GM12874 (cell line): ENCODE measurements around the gene CD3G.

Experiments used
- TF ChIP-seq, protein P1 (sequence below): IDR thresholded peaks from 2 replicates; pipeline ENCODE4 v1.5.1; 2011; ENCODE audit warnings: low read depth, mild to moderate bottlenecking, control low read depth, low read length, moderate library complexity; ENCODE audit not compliant: insufficient read depth

The CD3G gene

DNA sequence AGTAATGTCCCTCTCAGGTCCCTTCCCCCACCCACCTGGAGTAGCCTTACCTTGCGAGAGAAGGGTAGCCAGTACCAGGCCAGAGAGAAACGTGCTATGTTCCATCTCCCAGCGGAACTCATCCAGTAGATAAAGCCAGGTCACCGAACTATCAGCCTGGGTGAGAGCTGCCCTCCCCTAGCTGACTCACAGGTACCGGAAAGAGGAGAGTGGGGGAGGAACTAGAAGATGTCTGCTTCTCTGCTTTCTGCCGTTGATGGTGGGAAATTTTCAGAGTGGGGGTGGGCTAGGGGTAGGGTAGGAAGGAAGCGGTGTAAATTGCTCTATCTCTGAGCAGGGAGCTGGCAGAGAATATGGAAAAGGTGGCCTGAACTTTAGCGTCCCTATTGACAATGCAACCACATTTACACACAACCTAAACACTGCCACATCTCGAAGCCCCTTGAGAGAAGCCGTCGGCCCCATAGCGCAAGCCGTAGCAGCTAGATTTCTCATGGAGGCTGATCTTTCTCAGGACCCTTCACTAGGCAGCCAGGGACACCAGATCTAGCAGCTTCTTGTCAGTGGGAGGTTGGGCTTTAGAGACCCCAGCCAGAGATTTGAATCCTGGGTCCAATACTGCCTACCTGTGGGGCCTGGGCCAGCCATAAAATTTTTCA is 1.5 kb upstream of the CD3G start, which contains the start of gene CD3D:
Gene CD3D (minus strand): TSS at position 203 of the 659 bp plus-strand sequence. CDS start 98 bp downstream, at position 105.
- TF ChIP-seq, protein P1, sequence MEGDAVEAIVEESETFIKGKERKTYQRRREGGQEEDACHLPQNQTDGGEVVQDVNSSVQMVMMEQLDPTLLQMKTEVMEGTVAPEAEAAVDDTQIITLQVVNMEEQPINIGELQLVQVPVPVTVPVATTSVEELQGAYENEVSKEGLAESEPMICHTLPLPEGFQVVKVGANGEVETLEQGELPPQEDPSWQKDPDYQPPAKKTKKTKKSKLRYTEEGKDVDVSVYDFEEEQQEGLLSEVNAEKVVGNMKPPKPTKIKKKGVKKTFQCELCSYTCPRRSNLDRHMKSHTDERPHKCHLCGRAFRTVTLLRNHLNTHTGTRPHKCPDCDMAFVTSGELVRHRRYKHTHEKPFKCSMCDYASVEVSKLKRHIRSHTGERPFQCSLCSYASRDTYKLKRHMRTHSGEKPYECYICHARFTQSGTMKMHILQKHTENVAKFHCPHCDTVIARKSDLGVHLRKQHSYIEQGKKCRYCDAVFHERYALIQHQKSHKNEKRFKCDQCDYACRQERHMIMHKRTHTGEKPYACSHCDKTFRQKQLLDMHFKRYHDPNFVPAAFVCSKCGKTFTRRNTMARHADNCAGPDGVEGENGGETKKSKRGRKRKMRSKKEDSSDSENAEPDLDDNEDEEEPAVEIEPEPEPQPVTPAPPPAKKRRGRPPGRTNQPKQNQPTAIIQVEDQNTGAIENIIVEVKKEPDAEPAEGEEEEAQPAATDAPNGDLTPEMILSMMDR, result no peak

- TF ChIP-seq, protein P1, result no peak
Observed at GRCh38 chr11:118343248-118343647, 896 bp upstream of the CD3G start.

DNA sequence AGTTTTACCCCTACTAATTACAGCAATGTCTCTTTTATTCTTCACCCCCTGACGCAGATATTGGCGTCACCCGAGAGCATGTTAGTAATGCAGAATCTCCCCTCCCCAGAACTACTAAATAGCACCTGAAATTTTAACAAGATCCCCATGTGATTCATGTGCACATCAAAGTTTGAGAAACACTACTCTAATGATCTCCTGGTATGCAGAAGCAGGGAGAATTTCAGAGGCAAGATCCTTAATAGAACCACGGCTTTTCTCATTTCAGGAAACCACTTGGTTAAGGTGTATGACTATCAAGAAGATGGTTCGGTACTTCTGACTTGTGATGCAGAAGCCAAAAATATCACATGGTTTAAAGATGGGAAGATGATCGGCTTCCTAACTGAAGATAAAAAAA is 5.3 kb downstream of the CD3G start:
- TF ChIP-seq, protein P1, result no peak

- TF ChIP-seq, protein P1, result no peak
Observed at GRCh38 chr11:118353084-118353710, 9.1 kb downstream of the CD3G start.

GRCh38 chr11:118358071-118358470 is 13.9 kb downstream of the CD3G start:
- TF ChIP-seq, protein P1, result no peak

- TF ChIP-seq, protein P1, result no peak
Observed at GRCh38 chr11:118359295-118359958, 15.3 kb downstream of the CD3G start, which contains the start of gene UBE4A. UBE4A (plus strand) TSS chr11:118359600; CDS start chr11:118365081, 5,481 bp downstream.

GRCh38 chr11:118364956-118365615 is 20.9 kb downstream of the CD3G start:
- TF ChIP-seq, protein P1, result no peak
